ENCODE measurements around the gene EBLN2. TPM values are rescaled to one million over a fixed set of nuclear protein-coding genes. Genes with fewer than 3 reads are reported as not detected.

The EBLN2 gene
- total RNA-seq, 4 donors from 2014 or later = 4.7 to 20.5 (median 11.3) TPM

- DNase-seq = no peak
- Histone ChIP-seq H3K9me3 (no peaks in the 10 kb centered on the region), H3K27me3 (no peaks in the 10 kb centered on the region), H3K4me3 (no peak overlapping the region), H3K4me1 (peaks cover 3 to 11% of the 10 kb centered on the region in 2 donors), H3K27ac (no peak overlapping the region), H3K36me3 (no peaks in the 10 kb centered on the region)
- TF ChIP-seq, protein P1, sequence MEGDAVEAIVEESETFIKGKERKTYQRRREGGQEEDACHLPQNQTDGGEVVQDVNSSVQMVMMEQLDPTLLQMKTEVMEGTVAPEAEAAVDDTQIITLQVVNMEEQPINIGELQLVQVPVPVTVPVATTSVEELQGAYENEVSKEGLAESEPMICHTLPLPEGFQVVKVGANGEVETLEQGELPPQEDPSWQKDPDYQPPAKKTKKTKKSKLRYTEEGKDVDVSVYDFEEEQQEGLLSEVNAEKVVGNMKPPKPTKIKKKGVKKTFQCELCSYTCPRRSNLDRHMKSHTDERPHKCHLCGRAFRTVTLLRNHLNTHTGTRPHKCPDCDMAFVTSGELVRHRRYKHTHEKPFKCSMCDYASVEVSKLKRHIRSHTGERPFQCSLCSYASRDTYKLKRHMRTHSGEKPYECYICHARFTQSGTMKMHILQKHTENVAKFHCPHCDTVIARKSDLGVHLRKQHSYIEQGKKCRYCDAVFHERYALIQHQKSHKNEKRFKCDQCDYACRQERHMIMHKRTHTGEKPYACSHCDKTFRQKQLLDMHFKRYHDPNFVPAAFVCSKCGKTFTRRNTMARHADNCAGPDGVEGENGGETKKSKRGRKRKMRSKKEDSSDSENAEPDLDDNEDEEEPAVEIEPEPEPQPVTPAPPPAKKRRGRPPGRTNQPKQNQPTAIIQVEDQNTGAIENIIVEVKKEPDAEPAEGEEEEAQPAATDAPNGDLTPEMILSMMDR (IDR thresholded peaks at IDR 0.05) = no peak
- intact Hi-C loops (cut with DNase I; ENCODE audit: low total_unique reads) = no loop called here
These were observed 29.8 kb upstream of the EBLN2 start for GRCh38 chr3:73031573-73032103.

- peaks cover 0 to 3% of the 10 kb centered on the region in 2 donors for H3K4me1 ChIP-seq
- DNase-seq = no peak
These were observed 24.5 kb upstream of the EBLN2 start for GRCh38 chr3:73036694-73037591.

DNA sequence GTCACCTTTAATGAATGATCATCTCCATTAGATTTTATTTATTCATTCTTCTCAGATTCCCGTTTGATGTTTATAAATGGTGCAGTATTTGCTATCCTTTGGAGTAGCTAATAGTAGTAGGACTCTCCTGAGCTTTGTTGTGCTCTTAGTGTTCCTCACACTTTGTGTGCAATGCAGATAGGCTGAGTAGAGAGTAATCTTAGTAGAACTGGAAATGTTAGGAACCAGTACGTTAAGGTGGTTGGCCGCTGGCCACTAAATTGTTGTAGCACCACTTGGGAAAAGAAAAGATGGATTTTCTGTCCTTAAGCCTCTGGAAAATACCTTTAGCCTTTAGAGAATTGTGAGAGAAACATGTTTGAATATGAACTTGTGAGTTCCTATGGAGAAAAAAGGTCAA, 19.9 kb upstream of the EBLN2 start:
- intact Hi-C loops (cut with DNase I; ENCODE audit: low total_unique reads) = no loop called here
- H3K27ac ChIP-seq = no peak overlapping the region
- no peak for TF ChIP-seq POLR2A (IDR thresholded peaks at IDR 0.05)
- TF ChIP-seq, protein P1 (IDR thresholded peaks at IDR 0.05) = no peak
- H3K4me3 ChIP-seq = no peak overlapping the region
- H3K4me1 ChIP-seq = peaks cover 0 to 5% of the 10 kb centered on the region in 2 donors
- H3K27me3 ChIP-seq = no peaks in the 10 kb centered on the region
- no peak for DNase-seq
- H3K36me3 ChIP-seq = no peaks in the 10 kb centered on the region
- no peaks in the 10 kb centered on the region for H3K9me3 ChIP-seq

More at GRCh38 chr3:73036694-73037591, 24.5 kb upstream of the EBLN2 start:
- H3K27ac ChIP-seq = no peak overlapping the region
- no peaks in the 10 kb centered on the region for H3K27me3 ChIP-seq
- no peaks in the 10 kb centered on the region for H3K9me3 ChIP-seq
- no peak overlapping the region for H3K4me3 ChIP-seq
- intact Hi-C loops (cut with DNase I; ENCODE audit: low total_unique reads) = no loop called here
- H3K36me3 ChIP-seq = no peaks in the 10 kb centered on the region
- TF ChIP-seq POLR2A (IDR thresholded peaks at IDR 0.05) = no peak

GRCh38 chr3:73043414-73043813, 18.0 kb upstream of the EBLN2 start:
- Histone ChIP-seq H3K4me1 (peaks cover 0 to 5% of the 10 kb centered on the region in 2 donors), H3K4me3 (no peak overlapping the region), H3K27me3 (no peaks in the 10 kb centered on the region), H3K9me3 (no peaks in the 10 kb centered on the region), H3K27ac (no peak overlapping the region), H3K36me3 (no peaks in the 10 kb centered on the region)
- no peak for DNase-seq
- TF ChIP-seq POLR2A (IDR thresholded peaks at IDR 0.05) = no peak
- TF ChIP-seq, protein P1 (IDR thresholded peaks at IDR 0.05) = no peak
- intact Hi-C loops (cut with DNase I; ENCODE audit: low total_unique reads) = no loop called here

DNA sequence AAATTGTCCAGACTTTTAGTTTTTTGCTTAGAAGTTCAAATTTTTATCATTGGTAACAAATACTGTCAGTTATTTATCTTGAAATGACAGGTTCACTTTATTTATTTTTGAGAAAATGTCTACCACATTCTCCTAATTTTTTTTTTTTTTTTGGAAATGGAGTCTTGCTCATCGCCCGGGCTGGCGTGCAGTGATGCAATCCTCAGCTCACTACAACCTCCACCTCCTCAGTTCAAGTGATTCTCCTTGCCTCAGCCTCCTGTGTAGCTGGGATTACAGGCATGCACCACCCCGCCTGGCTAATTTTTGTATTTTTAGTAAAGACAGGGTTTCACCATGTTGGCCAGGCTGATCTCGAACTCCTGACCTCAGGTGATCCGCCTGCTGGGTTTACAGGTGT, 16.1 kb upstream of the EBLN2 start:
- H3K9me3 ChIP-seq = no peaks in the 10 kb centered on the region
- no peaks in the 10 kb centered on the region for H3K27me3 ChIP-seq
- H3K4me1 ChIP-seq = peaks cover 0 to 5% of the 10 kb centered on the region in 2 donors
- DNase-seq = no peak
- TF ChIP-seq POLR2A (IDR thresholded peaks at IDR 0.05) = no peak
- TF ChIP-seq, protein P1 (IDR thresholded peaks at IDR 0.05) = no peak
- no peak overlapping the region for H3K27ac ChIP-seq
- intact Hi-C loops (cut with DNase I; ENCODE audit: low total_unique reads) = no loop called here
- H3K4me3 ChIP-seq = no peak overlapping the region
- no peaks in the 10 kb centered on the region for H3K36me3 ChIP-seq
